ENCODE data around the gene PDIA2.
"Not testable (repeated sequence)": the region's sequence is repeated elsewhere in the genome, so short reads cannot be mapped to it uniquely, and the experiment has no call there.

PDIA2 gene

GRCh38 chr16:334164-334832 lies 51.3 kb downstream of the PDIA2 start:
- DNase-seq, result not testable (repeated sequence)

GRCh38 chr16:334861-335632 lies 52.1 kb downstream of the PDIA2 start:
- DNase-seq, result not testable (repeated sequence)

DNA sequence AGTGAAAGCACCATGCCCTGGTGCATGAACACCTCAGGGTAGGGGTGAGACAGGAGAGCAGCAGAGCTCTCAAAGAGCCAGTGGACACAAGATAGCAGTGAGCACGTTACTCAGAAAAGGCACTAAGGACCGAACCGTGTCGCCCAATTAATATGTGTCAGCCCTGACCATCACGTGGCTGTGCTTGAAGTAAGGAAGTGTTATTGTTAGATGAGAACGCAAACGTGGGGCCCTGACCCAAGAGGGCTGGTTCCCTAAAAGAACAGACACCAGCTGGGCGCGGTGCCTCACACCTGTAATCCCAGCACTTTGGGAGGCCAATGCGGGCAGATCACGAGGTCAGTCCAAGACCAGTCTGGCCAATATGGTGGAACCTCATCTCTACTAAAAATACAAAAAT lies 53.3 kb downstream of the PDIA2 start:
- DNase-seq, result no peak

Measured in activated CD4-positive, alpha-beta T cell treated with anti-CD3 and anti-CD28 coated beads, Interleukin-2, amount 50 U/mL, for 16 hours (primary cell).